Naive B cell (primary cell): ENCODE results near the gene APOC4. TPM values are rescaled to one million over a fixed set of nuclear protein-coding genes. Genes with fewer than 3 reads are reported as not detected.

Experiments used
- ATAC-seq, 2 donors: fragments of 150-1000 bp; cut with Tn5 transposase; 2 replicates each; pipeline ENCODE4 v1.10.0; 2021; ENCODE audit warnings: low read depth in 2 of 2, mild to moderate bottlenecking in 2 of 2, moderate library complexity in 2 of 2
- DNase-seq: peaks from one replicate; pipeline ENCODE4 v3.0.0; 2022
- H3K27ac Mint-ChIP-seq, 6 donors: one replicate each; pipeline ENCODE4 v1.8.0; 2020 to 2022; ENCODE audit warnings: mild to moderate bottlenecking in 6 of 6, mixed read lengths in 6 of 6, moderate library complexity in 5 of 6, inconsistent platforms in 2 of 6
- H3K27me3 Mint-ChIP-seq, 3 donors: one replicate each; pipeline ENCODE4 v1.8.0; 2021 to 2022; ENCODE audit warnings: mixed read lengths in 3 of 3, mild to moderate bottlenecking in 1 of 3
- H3K36me3 Mint-ChIP-seq, 2 donors: one replicate each; pipeline ENCODE4 v1.8.0; 2020 to 2022; ENCODE audit warnings: mixed read lengths in 2 of 2, inconsistent platforms in 1 of 2, mild to moderate bottlenecking in 1 of 2
- H3K4me1 Mint-ChIP-seq, 3 donors: one replicate each; pipeline ENCODE4 v1.8.0; 2020 to 2022; ENCODE audit warnings: mixed read lengths in 3 of 3, inconsistent platforms in 1 of 3, mild to moderate bottlenecking in 1 of 3, moderate library complexity in 1 of 3
- H3K4me3 Mint-ChIP-seq, 8 donors: one replicate each; pipeline ENCODE4 v1.8.0; 2020 to 2022; ENCODE audit warnings: mild to moderate bottlenecking in 8 of 8, mixed read lengths in 8 of 8, moderate library complexity in 8 of 8, inconsistent platforms in 2 of 8
- H3K9me3 Mint-ChIP-seq, 7 donors: one replicate each; pipeline ENCODE4 v1.8.0; 2020 to 2022; ENCODE audit warnings: mixed read lengths in 7 of 7, mild to moderate bottlenecking in 5 of 7, inconsistent platforms in 2 of 7, moderate library complexity in 1 of 7
- polyA plus RNA-seq, 6 donors: library from polyadenylated mRNA; unstranded; fragments of 300-500 nt; fragmentation: Illumina TruSeq; gene quantifications; one replicate each; pipeline ENCODE4 v1.2.3, GENCODE V29; 2021; ENCODE audit warnings: low read depth in 6 of 6

APOC4 gene, protein sequence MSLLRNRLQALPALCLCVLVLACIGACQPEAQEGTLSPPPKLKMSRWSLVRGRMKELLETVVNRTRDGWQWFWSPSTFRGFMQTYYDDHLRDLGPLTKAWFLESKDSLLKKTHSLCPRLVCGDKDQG
- not detected for polyA plus RNA-seq

DNA sequence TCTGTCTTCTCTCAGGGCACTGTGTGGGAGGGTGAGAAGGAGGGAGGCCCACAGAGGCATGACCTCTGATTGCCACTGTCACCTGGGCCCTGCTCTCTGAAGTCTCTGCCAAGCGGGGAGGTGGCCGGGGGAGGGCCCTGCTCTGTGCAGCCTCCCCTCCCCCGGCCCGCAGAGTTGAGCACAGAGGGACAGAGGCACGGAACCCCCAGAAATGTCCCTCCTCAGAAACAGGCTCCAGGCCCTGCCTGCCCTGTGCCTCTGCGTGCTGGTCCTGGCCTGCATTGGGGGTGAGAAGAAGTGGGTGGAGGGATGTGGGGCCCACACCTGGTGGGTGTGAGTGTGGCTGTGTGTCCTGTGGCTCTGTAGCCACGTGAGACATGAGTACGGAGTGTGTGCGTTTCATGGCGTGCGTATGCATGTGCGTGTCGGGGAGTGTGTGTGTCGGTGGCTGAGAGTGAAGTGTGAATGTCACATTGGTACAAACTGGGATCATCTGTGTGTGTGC, at the start of gene APOC4:
Gene APOC4 (plus strand): TSS at position 171 of the 505 bp plus-strand sequence. CDS start 41 bp downstream, at position 212.
- DNase-seq (no peak), ATAC-seq (no peak)
- Mint-ChIP-seq H3K36me3 (no peaks in the 10 kb centered on the region), H3K27me3 (no peaks in the 10 kb centered on the region), H3K4me1 (peaks cover 6 to 13% (median 8%) of the 10 kb centered on the region in 3 donors), H3K27ac (no peak within 1 kb of the TSS), H3K9me3 (no peaks in the 10 kb centered on the region), H3K4me3 (peak within 1 kb of the TSS in 1 of 8 donors; percentile 74)

DNA sequence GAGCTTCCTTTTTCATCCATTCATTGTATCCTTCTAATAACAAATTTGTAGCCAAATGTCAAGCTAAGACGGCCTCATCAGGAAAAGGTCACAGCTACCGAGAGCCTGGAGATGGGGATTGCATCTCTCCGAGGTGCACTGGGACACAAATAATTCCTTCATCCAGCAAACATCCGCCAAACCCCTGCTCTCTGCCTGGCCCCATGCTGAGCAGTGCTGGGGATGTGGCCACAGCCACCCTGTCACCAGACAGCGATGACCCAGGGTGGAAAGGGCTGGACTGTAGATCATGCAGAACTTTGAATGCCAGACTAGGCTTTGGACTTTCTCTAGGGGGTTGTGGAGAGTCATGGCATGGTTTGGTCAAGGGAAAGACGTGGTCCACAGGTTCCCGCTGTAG, 49.1 kb upstream of the APOC4 start:
- Mint-ChIP-seq H3K36me3 (peaks cover 0 to 17% of the 10 kb centered on the region in 2 donors), H3K27ac (peak overlapping the region in 4 of 6 donors; percentile 21 to 80 (median 46))

DNA sequence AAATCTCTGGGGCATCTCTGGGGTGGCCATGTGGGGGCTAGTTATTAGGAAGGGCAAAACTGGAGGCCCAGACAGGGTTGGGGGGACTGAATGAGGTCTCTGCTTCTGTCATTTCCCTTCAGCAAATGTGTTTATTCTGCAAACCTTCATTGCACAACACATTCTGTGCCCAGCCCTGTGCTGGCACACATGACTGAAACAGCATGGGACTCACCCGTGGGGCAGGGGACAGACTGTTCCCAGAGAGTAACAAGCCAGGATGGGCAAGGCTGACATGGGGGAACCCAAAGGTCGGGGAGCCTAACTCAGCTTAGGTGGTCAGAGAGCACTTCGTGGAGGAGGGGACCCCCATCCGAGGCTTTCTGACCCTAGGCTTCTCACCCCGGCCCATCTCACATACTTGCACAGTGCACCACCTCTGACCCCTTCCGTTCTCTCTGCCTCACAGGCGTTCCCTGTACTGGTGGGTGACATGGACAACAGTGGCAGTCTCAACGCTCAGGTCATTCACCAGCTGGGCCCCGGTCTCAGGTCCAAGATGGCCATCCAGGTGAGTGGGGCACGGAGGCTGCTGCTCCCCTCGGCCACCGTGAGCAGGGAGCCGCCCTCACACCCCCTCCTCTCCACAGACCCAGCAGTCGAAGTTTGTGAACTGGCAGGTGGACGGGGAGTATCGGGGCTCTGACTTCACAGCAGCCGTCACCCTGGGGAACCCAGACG, 48.5 kb upstream of the APOC4 start:
- Mint-ChIP-seq H3K27me3 (no peaks in the 10 kb centered on the region), H3K36me3 (peaks cover 0 to 17% of the 10 kb centered on the region in 2 donors), H3K9me3 (peaks cover 0 to 4% (median 0%) of the 10 kb centered on the region in 7 donors), H3K4me3 (peak overlapping the region in 7 of 8 donors; percentile 52 to 95 (median 85)), H3K27ac (peak overlapping the region in 2 of 6 donors; percentile 34 to 58), H3K4me1 (peaks cover 33 to 40% (median 39%) of the 10 kb centered on the region in 3 donors)
- ATAC-seq (no peak), DNase-seq (no peak)

More for the DNA sequence above, 49.1 kb upstream of the APOC4 start:
- no peak for ATAC-seq
- no peak for DNase-seq
- H3K27me3 Mint-ChIP-seq = no peaks in the 10 kb centered on the region
- H3K4me1 Mint-ChIP-seq = peaks cover 33 to 40% (median 39%) of the 10 kb centered on the region in 3 donors
- peaks cover 0 to 4% (median 0%) of the 10 kb centered on the region in 7 donors for H3K9me3 Mint-ChIP-seq
- peak overlapping the region; percentile 57 to 95 (median 86) for H3K4me3 Mint-ChIP-seq

DNA sequence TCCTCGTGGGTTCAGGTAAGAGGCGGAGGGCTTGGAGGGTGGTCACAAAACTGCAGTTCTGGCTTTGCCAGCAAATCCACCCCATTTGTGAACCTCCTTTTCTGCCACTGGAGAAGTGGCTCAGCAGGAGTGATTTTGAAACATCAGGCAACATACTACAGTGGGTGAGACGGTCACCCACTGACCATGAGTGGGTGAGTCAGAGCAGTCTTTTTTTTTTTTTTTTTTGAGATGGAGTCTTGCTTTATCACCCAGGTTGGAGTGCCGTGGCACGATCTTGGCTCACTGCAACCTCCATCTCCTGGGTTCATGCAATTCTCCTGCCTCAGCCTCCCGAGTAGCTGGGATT, 48.0 kb upstream of the APOC4 start:
- peaks cover 0 to 3% (median 0%) of the 10 kb centered on the region in 7 donors for H3K9me3 Mint-ChIP-seq
- no peaks in the 10 kb centered on the region for H3K27me3 Mint-ChIP-seq
- peaks cover 33 to 39% (median 38%) of the 10 kb centered on the region in 3 donors for H3K4me1 Mint-ChIP-seq
- no peak overlapping the region for H3K27ac Mint-ChIP-seq
- DNase-seq (no peak), ATAC-seq (no peak)
- H3K4me3 Mint-ChIP-seq = no peak overlapping the region
- peaks cover 0 to 17% of the 10 kb centered on the region in 2 donors for H3K36me3 Mint-ChIP-seq

DNA sequence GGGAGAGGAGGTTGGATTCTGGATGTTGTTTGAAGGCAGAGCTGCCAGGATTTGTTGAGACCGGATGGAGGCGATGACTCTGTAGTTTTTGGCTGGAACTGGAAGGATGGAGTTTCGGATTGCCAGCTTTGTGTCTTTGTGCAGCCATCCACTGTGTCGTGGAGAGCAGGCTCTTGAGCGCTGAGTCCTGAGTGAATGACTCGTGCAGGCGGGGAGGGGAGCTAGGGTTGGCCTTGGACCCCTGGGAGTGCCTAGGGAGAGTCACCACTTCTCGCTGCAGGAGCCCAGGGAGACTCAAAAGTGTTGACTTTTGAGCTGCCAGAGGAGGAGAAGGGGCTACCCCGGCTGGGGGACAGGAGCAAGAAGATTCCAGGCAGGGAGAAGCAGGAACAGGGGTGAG, 47.1 kb upstream of the APOC4 start:
- peak overlapping the region in 1 of 8 donors; percentile 10 for H3K4me3 Mint-ChIP-seq
- peaks cover 32 to 36% (median 33%) of the 10 kb centered on the region in 3 donors for H3K4me1 Mint-ChIP-seq
- ATAC-seq = no peak
- DNase-seq = no peak
- H3K36me3 Mint-ChIP-seq = peaks cover 0 to 17% of the 10 kb centered on the region in 2 donors
- peaks cover 0 to 2% (median 0%) of the 10 kb centered on the region in 7 donors for H3K9me3 Mint-ChIP-seq
- peak overlapping the region in 1 of 6 donors; percentile 50 for H3K27ac Mint-ChIP-seq
- no peaks in the 10 kb centered on the region for H3K27me3 Mint-ChIP-seq

DNA sequence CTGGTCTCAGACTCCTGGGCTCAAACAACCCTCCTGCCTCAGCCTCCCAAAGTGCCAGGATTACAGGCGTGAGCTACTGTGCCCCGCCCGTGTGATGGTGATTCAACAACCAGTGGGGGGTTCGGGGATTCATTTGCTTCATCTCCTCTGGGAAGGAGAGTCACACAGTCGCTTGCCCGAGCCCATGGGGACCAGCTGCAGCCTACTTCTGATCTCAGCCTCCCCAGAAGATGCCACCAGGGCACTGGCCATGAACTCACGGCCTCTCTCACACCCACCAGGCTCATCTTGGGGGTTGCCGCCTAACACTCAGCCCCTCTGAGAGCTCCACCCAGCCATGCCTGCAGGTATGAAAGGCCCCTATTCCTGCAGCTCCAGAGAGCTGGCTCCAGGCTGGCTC, 44.2 kb upstream of the APOC4 start:
- ATAC-seq = no peak
- H3K36me3 Mint-ChIP-seq = peaks cover 0 to 23% of the 10 kb centered on the region in 2 donors
- H3K27ac Mint-ChIP-seq = no peak overlapping the region
- DNase-seq = no peak
- H3K27me3 Mint-ChIP-seq = no peaks in the 10 kb centered on the region
- peaks cover 13 to 20% (median 15%) of the 10 kb centered on the region in 3 donors for H3K4me1 Mint-ChIP-seq
- no peaks in the 10 kb centered on the region for H3K9me3 Mint-ChIP-seq
- no peak overlapping the region for H3K4me3 Mint-ChIP-seq

DNA sequence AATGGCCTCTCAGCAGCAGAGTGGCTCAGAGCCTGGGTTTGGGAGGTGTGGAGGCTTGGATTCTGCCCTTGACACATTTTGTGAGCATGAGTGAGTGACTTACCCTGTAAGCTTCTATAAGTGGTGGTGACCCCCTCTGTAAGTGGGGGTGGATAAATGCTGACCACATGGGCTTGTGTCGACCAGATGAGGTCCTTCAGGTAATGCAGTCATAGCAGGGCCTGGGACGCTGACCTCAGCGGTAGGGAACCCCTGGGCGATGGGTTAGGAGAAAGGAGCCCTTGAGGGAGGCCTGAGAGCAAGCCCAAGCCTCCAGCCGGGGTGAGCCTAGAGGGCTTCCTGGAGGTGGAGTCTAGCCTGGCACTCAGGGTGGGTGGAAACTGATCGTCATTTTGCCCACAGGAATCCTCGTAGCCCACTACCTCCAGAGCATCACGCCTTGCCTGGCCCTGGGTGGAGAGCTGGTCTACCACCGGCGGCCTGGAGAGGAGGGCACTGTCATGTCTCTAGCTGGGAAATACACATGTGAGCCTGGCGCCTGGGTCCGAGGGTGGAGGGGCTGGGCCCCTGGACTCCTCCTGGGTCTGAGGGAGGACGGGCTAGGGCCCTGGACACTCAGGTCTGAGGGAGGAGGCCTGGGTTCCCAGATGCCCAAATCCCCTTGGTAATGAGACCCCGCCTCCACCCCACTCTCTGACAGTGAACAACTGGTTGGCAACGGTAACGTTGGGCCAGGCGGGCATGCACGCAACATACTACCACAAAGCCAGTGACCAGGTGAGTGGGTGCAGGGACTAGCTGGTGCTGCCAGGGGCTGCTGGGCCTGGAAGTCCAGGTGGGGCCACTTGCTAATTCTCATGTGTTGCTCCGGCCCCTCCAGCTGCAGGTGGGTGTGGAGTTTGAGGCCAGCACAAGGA, 41.5 kb upstream of the APOC4 start:
- Mint-ChIP-seq H3K9me3 (no peaks in the 10 kb centered on the region), H3K27me3 (peaks cover 0 to 6% (median under 1%) of the 10 kb centered on the region in 3 donors), H3K4me1 (peaks cover 6 to 12% (median 6%) of the 10 kb centered on the region in 3 donors), H3K4me3 (peak overlapping the region in 1 of 8 donors; percentile 21), H3K36me3 (peaks cover 0 to 15% of the 10 kb centered on the region in 2 donors), H3K27ac (peak overlapping the region in 1 of 6 donors; percentile 54)
- DNase-seq (no peak), ATAC-seq (no peak)

DNA sequence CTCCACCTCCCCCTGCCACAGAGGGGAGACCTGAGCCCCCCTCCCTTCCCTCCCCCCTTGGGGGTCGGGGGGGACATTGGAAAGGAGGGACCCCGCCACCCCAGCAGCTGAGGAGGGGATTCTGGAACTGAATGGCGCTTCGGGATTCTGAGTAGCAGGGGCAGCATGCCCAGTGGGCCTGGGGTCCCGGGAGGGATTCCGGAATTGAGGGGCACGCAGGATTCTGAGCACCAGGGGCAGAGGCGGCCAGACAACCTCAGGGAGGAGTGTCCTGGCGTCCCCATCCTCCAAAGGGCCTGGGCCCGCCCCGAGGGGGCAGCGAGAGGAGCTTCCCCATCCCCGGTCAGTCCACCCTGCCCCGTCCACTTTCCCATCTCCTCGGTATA, 38.8 kb upstream of the APOC4 start:
- peaks cover 0 to 3% (median 0%) of the 10 kb centered on the region in 7 donors for H3K9me3 Mint-ChIP-seq
- H3K36me3 Mint-ChIP-seq = peaks cover 0 to 8% of the 10 kb centered on the region in 2 donors
- peaks cover 7 to 28% (median 17%) of the 10 kb centered on the region in 3 donors for H3K4me1 Mint-ChIP-seq
- no peak overlapping the region for H3K4me3 Mint-ChIP-seq
- ATAC-seq = no peak
- H3K27me3 Mint-ChIP-seq = peaks cover 11 to 28% (median 24%) of the 10 kb centered on the region in 3 donors
- no peak for DNase-seq
- no peak overlapping the region for H3K27ac Mint-ChIP-seq

DNA sequence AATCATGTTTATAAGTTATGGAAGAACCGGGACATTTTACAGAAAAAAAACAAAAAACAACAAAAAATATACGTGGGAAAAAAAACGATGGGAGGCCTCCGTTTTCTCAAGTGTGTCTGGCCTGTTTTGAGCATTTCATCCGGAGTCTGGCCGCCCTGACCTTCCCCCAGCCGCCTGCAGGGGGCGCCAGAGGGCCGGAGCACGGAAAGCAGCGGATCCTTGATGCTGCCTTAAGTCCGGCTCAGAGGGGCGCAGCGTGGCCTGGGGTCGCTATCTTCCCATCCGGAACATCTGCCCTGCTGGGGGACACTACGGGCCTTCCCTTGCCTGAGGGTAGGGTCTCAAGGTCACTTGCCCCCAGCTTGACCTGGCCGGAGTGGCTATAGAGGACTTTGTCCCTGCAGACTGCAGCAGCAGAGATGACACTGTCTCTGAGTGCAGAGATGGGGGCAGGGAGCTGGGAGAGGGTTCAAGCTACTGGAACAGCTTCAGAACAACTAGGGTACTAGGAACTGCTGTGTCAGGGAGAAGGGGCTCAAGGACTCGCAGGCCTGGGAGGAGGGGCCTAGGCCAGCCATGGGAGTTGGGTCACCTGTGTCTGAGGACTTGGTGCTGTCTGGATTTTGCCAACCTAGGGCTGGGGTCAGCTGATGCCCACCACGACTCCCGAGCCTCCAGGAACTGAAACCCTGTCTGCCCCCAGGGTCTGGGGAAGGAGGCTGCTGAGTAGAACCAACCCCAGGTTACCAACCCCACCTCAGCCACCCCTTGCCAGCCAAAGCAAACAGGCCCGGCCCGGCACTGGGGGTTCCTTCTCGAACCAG, 38.2 kb upstream of the APOC4 start:
- H3K27ac Mint-ChIP-seq = peak overlapping the region in 1 of 6 donors; percentile 85
- DNase-seq = peak; percentile 61
- ATAC-seq = peak; percentile 58 to 71

DNA sequence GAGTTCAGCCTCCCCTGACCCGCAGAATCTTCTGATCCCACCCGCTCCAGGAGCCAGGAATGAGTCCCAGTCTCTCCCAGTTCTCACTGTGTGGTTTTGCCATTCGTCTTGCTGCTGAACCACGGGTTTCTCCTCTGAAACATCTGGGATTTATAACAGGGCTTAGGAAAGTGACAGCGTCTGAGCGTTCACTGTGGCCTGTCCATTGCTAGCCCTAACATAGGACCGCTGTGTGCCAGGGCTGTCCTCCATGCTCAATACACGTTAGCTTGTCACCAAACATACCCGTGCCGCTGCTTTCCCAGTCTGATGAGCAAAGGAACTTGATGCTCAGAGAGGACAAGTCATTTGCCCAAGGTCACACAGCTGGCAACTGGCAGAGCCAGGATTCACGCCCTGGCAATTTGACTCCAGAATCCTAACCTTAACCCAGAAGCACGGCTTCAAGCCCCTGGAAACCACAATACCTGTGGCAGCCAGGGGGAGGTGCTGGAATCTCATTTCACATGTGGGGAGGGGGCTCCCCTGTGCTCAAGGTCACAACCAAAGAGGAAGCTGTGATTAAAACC, 37.5 kb upstream of the APOC4 start:
- DNase-seq (no peak), ATAC-seq (no peak)
- Mint-ChIP-seq H3K4me3 (no peak overlapping the region), H3K36me3 (peaks cover 0 to 8% of the 10 kb centered on the region in 2 donors), H3K27ac (peak overlapping the region in 1 of 6 donors; percentile 85), H3K4me1 (peaks cover 7 to 28% (median 17%) of the 10 kb centered on the region in 3 donors), H3K27me3 (peaks cover 11 to 34% (median 28%) of the 10 kb centered on the region in 3 donors), H3K9me3 (peaks cover 0 to 4% (median 0%) of the 10 kb centered on the region in 7 donors)

More for the DNA sequence above, 38.2 kb upstream of the APOC4 start:
- peaks cover 0 to 8% of the 10 kb centered on the region in 2 donors for H3K36me3 Mint-ChIP-seq
- H3K27me3 Mint-ChIP-seq = peaks cover 11 to 29% (median 28%) of the 10 kb centered on the region in 3 donors
- H3K9me3 Mint-ChIP-seq = peaks cover 0 to 4% (median 0%) of the 10 kb centered on the region in 7 donors
- peaks cover 7 to 28% (median 17%) of the 10 kb centered on the region in 3 donors for H3K4me1 Mint-ChIP-seq
- H3K4me3 Mint-ChIP-seq = no peak overlapping the region

DNA sequence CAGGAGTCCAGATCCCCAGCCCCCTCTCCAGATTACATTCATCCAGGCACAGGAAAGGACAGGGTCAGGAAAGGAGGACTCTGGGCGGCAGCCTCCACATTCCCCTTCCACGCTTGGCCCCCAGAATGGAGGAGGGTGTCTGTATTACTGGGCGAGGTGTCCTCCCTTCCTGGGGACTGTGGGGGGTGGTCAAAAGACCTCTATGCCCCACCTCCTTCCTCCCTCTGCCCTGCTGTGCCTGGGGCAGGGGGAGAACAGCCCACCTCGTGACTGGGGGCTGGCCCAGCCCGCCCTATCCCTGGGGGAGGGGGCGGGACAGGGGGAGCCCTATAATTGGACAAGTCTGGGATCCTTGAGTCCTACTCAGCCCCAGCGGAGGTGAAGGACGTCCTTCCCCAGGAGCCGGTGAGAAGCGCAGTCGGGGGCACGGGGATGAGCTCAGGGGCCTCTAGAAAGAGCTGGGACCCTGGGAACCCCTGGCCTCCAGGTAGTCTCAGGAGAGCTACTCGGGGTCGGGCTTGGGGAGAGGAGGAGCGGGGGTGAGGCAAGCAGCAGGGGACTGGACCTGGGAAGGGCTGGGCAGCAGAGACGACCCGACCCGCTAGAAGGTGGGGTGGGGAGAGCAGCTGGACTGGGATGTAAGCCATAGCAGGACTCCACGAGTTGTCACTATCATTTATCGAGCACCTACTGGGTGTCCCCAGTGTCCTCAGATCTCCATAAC, 36.4 kb upstream of the APOC4 start, which contains the start of gene APOE:
Gene APOE (plus strand): TSS at position 360 of the 724 bp plus-strand sequence. CDS start 829 bp downstream, outside the sequence.
- DNase-seq = no peak
- Mint-ChIP-seq H3K9me3 (peaks cover 0 to 4% (median 0%) of the 10 kb centered on the region in 7 donors), H3K27me3 (peaks cover 11 to 35% (median 31%) of the 10 kb centered on the region in 3 donors), H3K27ac (no peak within 1 kb of the TSS), H3K4me3 (peak within 1 kb of the TSS in 4 of 8 donors; percentile 25 to 69 (median 50)), H3K36me3 (peaks cover 0 to 8% of the 10 kb centered on the region in 2 donors), H3K4me1 (peaks cover 7 to 28% (median 17%) of the 10 kb centered on the region in 3 donors)
- ATAC-seq = peak in 1 of 2 donors; percentile 3
